ENCODE measurements around the gene SNUPN. TPM values are rescaled to one million over a fixed set of nuclear protein-coding genes. Genes with fewer than 3 reads are reported as not detected.
A peak's percentile ranks its signal among the peaks of the same experiment; 100 is the strongest.

The SNUPN gene
- total RNA-seq, 1 donor from 2014 or later, result 23.5 TPM

- intact Hi-C loops (cut with DNase I), result no loop called here
- peak; percentile 91 for ATAC-seq
Observed at GRCh38 chr15:75647370-75648155, 22.0 kb upstream of the SNUPN start, which contains the start of gene SNX33. SNX33 (plus strand) TSS chr15:75647912; CDS start chr15:75649103, 1,191 bp downstream.

GRCh38 chr15:75646944-75647364 lies 21.4 kb upstream of the SNUPN start:
- Histone ChIP-seq H3K9me3 (no peaks in the 10 kb centered on the region), H3K4me3 (peak overlapping the region; percentile 90), H3K36me3 (no peaks in the 10 kb centered on the region), H3K27ac (peak overlapping the region; percentile 98), H3K4me1 (peaks cover 42% of the 10 kb centered on the region), H3K27me3 (no peaks in the 10 kb centered on the region)
- DNase-seq (peak; percentile 79), ATAC-seq (peak; percentile 34)
- intact Hi-C loops (cut with DNase I), result no loop called here
- TF ChIP-seq CTCF (IDR thresholded peaks at IDR 0.05), result no peak

More at GRCh38 chr15:75647370-75648155, 22.0 kb upstream of the SNUPN start, which contains the start of gene SNX33:
- H3K9me3 ChIP-seq, result no peaks in the 10 kb centered on the region
- H3K36me3 ChIP-seq, result no peaks in the 10 kb centered on the region
- peak within 1 kb of the TSS; percentile 98 for H3K27ac ChIP-seq
- H3K4me3 ChIP-seq, result peak within 1 kb of the TSS; percentile 90
- no peaks in the 10 kb centered on the region for H3K27me3 ChIP-seq
- DNase-seq, result peak; percentile 92
- H3K4me1 ChIP-seq, result peaks cover 49% of the 10 kb centered on the region
- TF ChIP-seq CTCF (IDR thresholded peaks at IDR 0.05), result peak; percentile 55

- H3K27me3 ChIP-seq, result no peaks in the 10 kb centered on the region
- no peaks in the 10 kb centered on the region for H3K9me3 ChIP-seq
- ATAC-seq, result no peak
- DNase-seq, result no peak
- intact Hi-C loops (cut with DNase I), result no loop called here
- no peak for TF ChIP-seq CTCF (IDR thresholded peaks at IDR 0.05)
- peaks cover 36% of the 10 kb centered on the region for H3K4me1 ChIP-seq
- H3K36me3 ChIP-seq, result no peaks in the 10 kb centered on the region
- H3K27ac ChIP-seq, result peak overlapping the region; percentile 98
- H3K4me3 ChIP-seq, result peak overlapping the region; percentile 90
Observed at GRCh38 chr15:75646112-75646943, 20.8 kb upstream of the SNUPN start.

GRCh38 chr15:75644376-75644775 lies 18.9 kb upstream of the SNUPN start:
- no peak for ATAC-seq
- H3K27ac ChIP-seq, result no peak overlapping the region
- no peak overlapping the region for H3K4me3 ChIP-seq
- no peaks in the 10 kb centered on the region for H3K36me3 ChIP-seq
- peaks cover 23% of the 10 kb centered on the region for H3K4me1 ChIP-seq
- H3K27me3 ChIP-seq, result no peaks in the 10 kb centered on the region
- no peak for TF ChIP-seq CTCF (IDR thresholded peaks at IDR 0.05)
- no peak for DNase-seq
- intact Hi-C loops (cut with DNase I), result no loop called here
- H3K9me3 ChIP-seq, result no peaks in the 10 kb centered on the region

GRCh38 chr15:75641603-75642002 lies 16.1 kb upstream of the SNUPN start:
- TF ChIP-seq CTCF (IDR thresholded peaks at IDR 0.05), result no peak
- DNase-seq, result no peak
- Histone ChIP-seq H3K27ac (no peak overlapping the region), H3K27me3 (no peaks in the 10 kb centered on the region), H3K9me3 (no peaks in the 10 kb centered on the region), H3K4me1 (peaks cover 36% of the 10 kb centered on the region), H3K4me3 (no peak overlapping the region), H3K36me3 (peaks cover 7% of the 10 kb centered on the region)
- intact Hi-C loops (cut with DNase I), result no loop called here
- no peak for ATAC-seq
